Measurements from ENCODE around the gene CAMK1D. TPM values are rescaled to one million over a fixed set of nuclear protein-coding genes. Genes with fewer than 3 reads are reported as not detected.

Gene CAMK1D
- total RNA-seq, 1 experiment from 2014 or later: 10.2 TPM

- CTCF ChIA-PET: interaction anchor here (1.1 kb wide), 1 partner anchor 67 kb away, joined by 3 read pairs; no protein-coding TSS in a partner anchor
- no peak overlapping the region for H3K4me3 Mint-ChIP-seq
These were observed 239.9 kb downstream of the CAMK1D start for GRCh38 chr10:12589291-12589690.

More at GRCh38 chr10:12589291-12589690, 239.9 kb downstream of the CAMK1D start:
- peaks cover 4% of the 10 kb centered on the region for H3K9me3 Mint-ChIP-seq
- DNase-seq (ENCODE audit: low spot score) (no peak), ATAC-seq (no peak)
- no peaks in the 10 kb centered on the region for H3K36me3 Mint-ChIP-seq
- POLR2A ChIA-PET: no interaction called here
- TF ChIP-seq ARID4B (CRISPR knock-in tag; IDR thresholded peaks at IDR 0.05; ENCODE audit: borderline replicate concordance): no peak
- no peak for TF ChIP-seq FOXK1 (CRISPR knock-in tag; IDR thresholded peaks at IDR 0.05)
- TF ChIP-seq ATF1 (CRISPR knock-in tag; IDR thresholded peaks at IDR 0.05): no peak
- no peak for TF ChIP-seq ESRRA (CRISPR knock-in tag; IDR thresholded peaks at IDR 0.05; ENCODE audit: borderline replicate concordance)
- TF ChIP-seq SOX15 (CRISPR knock-in tag; IDR thresholded peaks at IDR 0.05): no peak
- TF ChIP-seq TP53 (CRISPR knock-in tag; IDR thresholded peaks at IDR 0.05): no peak
- TF ChIP-seq JUN (CRISPR knock-in tag; IDR thresholded peaks at IDR 0.05): no peak
- no peak for TF ChIP-seq NR1H2 (CRISPR knock-in tag; IDR thresholded peaks at IDR 0.05)
- no peak for TF ChIP-seq SMAD3 (CRISPR knock-in tag; IDR thresholded peaks at IDR 0.05; ENCODE audit: borderline replicate concordance)
- TF ChIP-seq ZNF263 (CRISPR knock-in tag; IDR thresholded peaks at IDR 0.05; ENCODE audit: low read depth): no peak
- TF ChIP-seq ZNF138 (CRISPR knock-in tag; conservative IDR thresholded peaks at IDR 0.05): no peak
- no peak for TF ChIP-seq PRRX2 (CRISPR knock-in tag; IDR thresholded peaks at IDR 0.05)
- TF ChIP-seq RORB (CRISPR knock-in tag; IDR thresholded peaks at IDR 0.05): no peak
- TF ChIP-seq CBFB (CRISPR knock-in tag; IDR thresholded peaks at IDR 0.05; ENCODE audit: low read depth): no peak
- TF ChIP-seq MXD4 (CRISPR knock-in tag; IDR thresholded peaks at IDR 0.05; ENCODE audit: borderline replicate concordance): no peak
- TF ChIP-seq OVOL2 (CRISPR knock-in tag; IDR thresholded peaks at IDR 0.05; ENCODE audit: borderline replicate concordance): no peak
- TF ChIP-seq ATF2 (CRISPR knock-in tag; IDR thresholded peaks at IDR 0.05; ENCODE audit: borderline replicate concordance, low read depth): no peak
- TF ChIP-seq FOXP1 (CRISPR knock-in tag; IDR thresholded peaks at IDR 0.05; ENCODE audit: borderline replicate concordance): no peak
- no peak for TF ChIP-seq FOXP4 (CRISPR knock-in tag; IDR thresholded peaks at IDR 0.05)
- no peak for TF ChIP-seq ZNF423 (CRISPR knock-in tag; IDR thresholded peaks at IDR 0.05)
- peaks cover 17% of the 10 kb centered on the region for H3K4me1 Mint-ChIP-seq
- no peak overlapping the region for H3K27ac Mint-ChIP-seq
- no peaks in the 10 kb centered on the region for H3K27me3 Mint-ChIP-seq (ENCODE audit: low read depth)

Measured in WTC11 (cell line).